HG03571 (cell line): ENCODE measurements around the gene BHLHE41.

Experiments
- ATAC-seq: cut with Tn5 transposase; IDR thresholded peaks from one replicate; pipeline ENCODE4 v1.9.1; 2021; ENCODE audit not compliant: unreplicated experiment

BHLHE41 gene

GRCh38 chr12:26124446-26125399 lies at the start of gene BHLHE41:
BHLHE41 (minus strand) TSS chr12:26125037; CDS start chr12:26124779, 258 bp downstream.
- ATAC-seq = no peak

GRCh38 chr12:26172946-26173552 lies 48.2 kb upstream of the BHLHE41 start:
- ATAC-seq = no peak

- ATAC-seq = no peak
Observed at GRCh38 chr12:26172539-26172938, 47.7 kb upstream of the BHLHE41 start.

- no peak for ATAC-seq
Observed at GRCh38 chr12:26172013-26172412, 47.2 kb upstream of the BHLHE41 start.

- ATAC-seq = no peak
Observed at GRCh38 chr12:26164118-26164517, 39.3 kb upstream of the BHLHE41 start.

GRCh38 chr12:26162905-26163304 lies 38.1 kb upstream of the BHLHE41 start:
- no peak for ATAC-seq

GRCh38 chr12:26162174-26162573 lies 37.3 kb upstream of the BHLHE41 start:
- no peak for ATAC-seq

GRCh38 chr12:26158078-26158764 lies 33.4 kb upstream of the BHLHE41 start:
- no peak for ATAC-seq

- peak; percentile 24 for ATAC-seq
Observed at GRCh38 chr12:26157001-26157400, 32.2 kb upstream of the BHLHE41 start.

GRCh38 chr12:26156201-26156871 lies 31.5 kb upstream of the BHLHE41 start:
- peak; percentile 84 for ATAC-seq

GRCh38 chr12:26153421-26154154 lies 28.8 kb upstream of the BHLHE41 start:
- no peak for ATAC-seq

- ATAC-seq = no peak
Observed at GRCh38 chr12:26152507-26153102, 27.8 kb upstream of the BHLHE41 start.

- no peak for ATAC-seq
Observed at GRCh38 chr12:26150736-26151450, 26.1 kb upstream of the BHLHE41 start.

GRCh38 chr12:26149968-26150500 lies 25.2 kb upstream of the BHLHE41 start:
- no peak for ATAC-seq

- ATAC-seq = no peak
Observed at GRCh38 chr12:26148291-26148690, 23.5 kb upstream of the BHLHE41 start.

- no peak for ATAC-seq
Observed at GRCh38 chr12:26143291-26143690, 18.5 kb upstream of the BHLHE41 start.

GRCh38 chr12:26138860-26139259 lies 14.0 kb upstream of the BHLHE41 start:
- ATAC-seq = no peak

- no peak for ATAC-seq
Observed at GRCh38 chr12:26136688-26137087, 11.9 kb upstream of the BHLHE41 start.

- no peak for ATAC-seq
Observed at GRCh38 chr12:26135571-26135970, 10.7 kb upstream of the BHLHE41 start.
